Activated CD8-positive, alpha-beta memory T cell treated with anti-CD3 and anti-CD28 coated beads, Interleukin-2, amount 50 U/mL, for 1 hour (primary cell): Measurements from ENCODE around the gene MACROD1.
"Not testable (repeated sequence)": the region's sequence is repeated elsewhere in the genome, so short reads cannot be mapped to it uniquely, and the experiment has no call there.

Source experiments
- DNase-seq: peaks from one replicate; pipeline ENCODE4 v3.0.0-alpha.2; 2020; ENCODE audit errors: extremely low read depth

Gene MACROD1

DNA sequence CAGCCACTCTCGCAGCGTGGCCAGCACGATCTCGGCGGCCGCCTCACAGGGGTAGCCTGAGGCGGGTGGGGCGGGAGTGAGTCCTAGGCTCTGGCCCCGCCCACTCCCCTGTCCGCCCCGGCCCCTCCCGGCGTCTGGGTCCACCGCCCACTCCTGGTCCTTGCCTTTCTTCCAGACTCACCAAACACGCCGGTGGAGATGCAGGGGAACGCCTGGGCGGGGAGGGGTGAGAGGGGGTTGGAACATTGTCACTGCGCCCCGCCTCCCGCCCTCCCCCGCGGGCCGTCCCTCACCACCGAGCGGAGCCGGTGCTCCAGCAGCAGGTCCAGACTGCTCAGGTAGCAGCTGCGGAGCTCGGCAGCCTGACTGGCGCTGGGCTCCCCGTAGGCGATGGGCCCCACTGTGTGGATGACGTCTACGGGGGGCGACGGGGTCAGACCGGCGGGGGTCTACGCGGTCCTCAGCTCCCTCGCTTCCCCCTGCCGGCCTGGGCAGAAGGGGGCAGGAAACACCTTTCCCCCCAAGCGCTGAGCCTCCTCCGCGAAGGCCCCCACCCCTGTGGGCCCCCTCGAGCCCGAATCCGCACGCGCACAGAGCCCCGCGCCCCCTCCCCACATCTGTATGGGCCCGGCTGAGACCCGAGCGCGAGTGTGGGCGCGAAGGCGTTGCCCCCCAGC, 166.4 kb downstream of the MACROD1 start:
- no peak for DNase-seq

DNA sequence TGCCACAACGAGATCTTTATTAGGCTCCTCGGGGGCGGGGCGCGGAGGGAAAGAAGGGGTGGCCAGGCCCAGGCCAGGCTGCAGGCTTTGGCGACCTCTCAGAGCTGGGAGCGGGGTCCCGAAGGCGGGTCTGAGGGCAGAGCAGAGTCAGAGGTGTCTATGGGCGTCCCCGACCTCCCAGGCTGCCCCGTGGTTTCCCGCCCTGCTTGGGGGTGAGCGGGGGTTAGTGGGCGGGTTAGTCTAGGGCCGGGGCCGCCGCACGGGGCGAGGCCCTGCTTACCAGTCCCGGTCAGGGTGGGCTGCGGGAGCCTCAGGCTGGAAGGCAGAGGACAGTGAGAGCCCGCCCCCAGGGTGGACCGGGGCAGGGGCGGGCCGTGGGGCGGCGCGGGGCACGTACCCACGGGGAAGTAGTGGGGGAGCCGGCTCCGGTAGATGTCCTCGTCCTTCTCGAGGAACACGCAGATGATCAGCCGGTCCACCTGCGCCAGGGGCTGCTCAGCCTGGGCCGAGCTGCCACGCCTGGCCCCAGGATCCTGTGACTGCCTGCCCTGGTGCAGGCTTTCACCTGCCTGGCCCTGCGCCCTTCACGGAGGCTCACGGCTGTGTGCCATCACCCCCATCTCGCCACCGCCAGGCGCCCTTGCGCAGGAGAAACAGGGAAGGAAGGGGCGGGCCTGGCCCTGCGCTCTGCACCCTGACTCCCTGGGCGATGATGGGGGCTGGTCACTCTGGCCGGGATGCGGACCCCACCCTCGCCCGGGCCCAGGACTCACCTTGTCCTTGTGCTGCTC, 167.2 kb downstream of the MACROD1 start:
- DNase-seq = no peak

- no peak for DNase-seq
Measured at GRCh38 chr11:63997801-63998337, 168.0 kb downstream of the MACROD1 start.

GRCh38 chr11:63997104-63997700, 168.7 kb downstream of the MACROD1 start:
- no peak for DNase-seq

DNA sequence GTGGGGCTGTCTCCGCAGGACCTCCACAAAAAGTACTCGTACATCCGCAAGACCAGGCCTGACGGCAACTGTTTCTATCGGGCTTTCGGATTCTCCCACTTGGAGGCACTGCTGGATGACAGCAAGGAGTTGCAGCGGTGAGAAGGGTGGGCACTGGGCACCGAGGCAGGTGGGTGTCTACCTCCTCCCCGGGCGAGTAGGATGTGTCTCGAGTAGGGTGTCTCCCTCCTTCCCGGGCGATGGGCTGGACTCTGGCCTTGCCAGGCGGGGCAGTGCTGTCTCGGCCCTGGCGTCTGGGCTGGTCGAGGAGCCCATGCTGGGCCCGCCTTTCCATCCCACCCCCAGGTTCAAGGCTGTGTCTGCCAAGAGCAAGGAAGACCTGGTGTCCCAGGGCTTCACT, 169.4 kb downstream of the MACROD1 start:
- DNase-seq = no peak

- no peak for DNase-seq
Measured at GRCh38 chr11:63993993-63994392, 171.9 kb downstream of the MACROD1 start.

- no peak for DNase-seq
Measured at GRCh38 chr11:63993100-63993499, 172.8 kb downstream of the MACROD1 start.

DNA sequence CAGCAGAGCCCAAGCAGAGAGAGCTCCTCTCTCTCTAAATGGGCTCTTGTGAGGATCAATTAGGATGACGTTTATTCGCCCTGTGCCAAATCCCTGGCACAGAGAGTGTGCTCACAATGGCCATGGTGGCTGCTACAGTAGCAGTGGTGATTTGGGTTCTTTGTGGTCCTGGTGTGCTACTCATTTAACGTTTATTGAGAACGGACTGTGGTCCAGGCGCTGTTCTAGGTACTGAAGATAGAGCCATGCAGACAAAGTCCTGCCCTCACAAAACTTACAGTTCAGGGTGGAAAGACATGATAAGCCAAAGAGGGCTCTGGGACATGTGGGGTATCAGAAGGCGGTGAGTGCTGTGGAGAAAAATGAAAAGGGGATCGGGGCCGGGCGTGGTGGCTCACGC, 174.4 kb downstream of the MACROD1 start:
- no peak for DNase-seq

DNA sequence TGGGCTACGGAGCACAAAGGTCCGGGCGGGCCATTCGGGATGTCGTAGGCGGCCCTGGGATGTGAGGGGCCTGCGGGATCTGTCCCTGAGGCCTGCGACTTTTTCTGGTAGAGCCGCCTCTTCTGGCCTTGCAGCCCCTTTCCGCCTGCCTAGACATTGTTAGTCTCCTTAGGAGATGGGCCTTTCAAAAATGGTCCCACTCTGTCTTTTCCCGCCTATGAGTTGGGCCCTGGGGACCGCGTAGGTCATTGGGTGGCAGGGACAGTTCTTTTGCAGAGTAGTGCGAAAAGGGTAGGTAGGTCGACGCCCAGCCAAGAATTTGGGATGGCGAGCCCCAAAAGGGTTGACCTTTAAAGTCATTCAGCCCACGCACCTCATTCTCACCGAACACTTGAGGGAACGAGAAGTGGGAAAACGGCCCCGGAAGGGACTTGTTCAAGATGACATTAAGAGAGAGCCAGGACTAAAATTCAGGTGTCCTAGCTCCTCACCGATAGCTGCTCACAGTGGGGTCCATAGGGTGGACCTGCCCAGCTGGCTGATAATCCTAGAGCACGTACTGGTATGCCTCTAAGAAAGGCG, 178.9 kb downstream of the MACROD1 start:
- no peak for DNase-seq

- DNase-seq = peak; percentile 65
Measured at GRCh38 chr11:63986156-63986931, 179.6 kb downstream of the MACROD1 start, which contains the start of gene OTUB1. Gene OTUB1 (plus strand): TSS chr11:63986438. CDS start chr11:63986457, 19 bp downstream.

DNA sequence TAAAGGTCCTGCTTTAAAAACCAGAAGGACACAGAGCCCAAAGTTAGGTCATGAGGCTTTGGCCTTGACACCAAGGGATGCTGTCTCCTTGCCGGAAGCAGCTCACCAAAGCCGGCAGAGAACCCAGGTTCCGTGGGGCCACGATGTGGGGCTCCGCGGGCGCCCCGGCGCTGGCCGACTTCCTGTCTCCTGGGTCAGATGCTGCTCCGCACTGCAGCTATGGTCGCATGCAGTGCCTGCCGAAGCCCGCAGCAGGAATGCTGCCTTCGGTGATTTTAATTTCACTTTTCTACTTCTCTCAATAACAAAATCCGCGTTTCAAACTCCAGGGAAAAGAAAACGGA, 180.1 kb downstream of the MACROD1 start:
- no peak for DNase-seq

- no peak for DNase-seq
Measured at GRCh38 chr11:63979426-63979825, 186.5 kb downstream of the MACROD1 start.

- DNase-seq = no peak
Measured at GRCh38 chr11:63978551-63979239, 187.2 kb downstream of the MACROD1 start.

GRCh38 chr11:63974259-63975143, 191.4 kb downstream of the MACROD1 start, which contains the start of gene COX8A:
Gene COX8A (plus strand): TSS chr11:63974620. CDS start chr11:63974681, 61 bp downstream.
- peak; percentile 93 for DNase-seq

DNA sequence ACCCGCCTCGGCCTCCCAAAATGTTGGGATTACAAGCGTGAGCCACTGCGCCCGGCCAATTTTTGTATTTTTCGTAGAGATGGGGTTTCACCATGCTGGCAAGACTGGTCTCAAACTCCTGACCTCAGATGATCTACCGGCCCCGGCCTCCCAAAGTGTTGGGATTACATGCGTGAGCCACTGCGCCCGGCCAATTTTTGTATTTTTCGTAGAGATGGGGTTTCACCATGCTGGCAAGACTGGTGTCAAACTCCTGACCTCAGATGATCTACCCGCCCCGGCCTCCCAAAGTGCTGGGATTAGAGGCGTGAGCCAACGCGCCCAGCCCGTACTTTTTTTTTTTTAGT, 192.0 kb downstream of the MACROD1 start:
- DNase-seq = not testable (repeated sequence)

DNA sequence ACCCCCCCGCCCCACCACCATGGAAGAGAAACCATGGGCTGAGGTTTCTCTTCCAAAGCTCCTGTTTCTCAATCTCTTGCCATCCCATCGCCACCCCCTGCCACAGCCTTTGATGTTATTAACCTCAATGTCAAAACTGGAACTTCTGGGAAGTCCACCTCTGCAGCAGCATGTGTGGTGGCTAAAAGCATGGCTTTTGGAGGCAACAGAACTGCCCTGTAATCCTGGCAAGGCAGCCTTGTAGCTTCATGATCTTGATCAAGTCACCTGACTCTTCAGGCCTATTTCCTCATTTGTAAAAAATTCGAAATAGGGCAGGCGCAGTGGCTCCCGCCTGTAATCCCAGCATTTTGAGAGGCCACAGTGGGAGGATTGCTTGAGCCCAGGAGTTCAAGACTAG, 195.0 kb downstream of the MACROD1 start:
- no peak for DNase-seq

- DNase-seq = no peak
Measured at GRCh38 chr11:63969461-63969860, 196.5 kb downstream of the MACROD1 start.

- no peak for DNase-seq
Measured at GRCh38 chr11:63966444-63966843, 199.5 kb downstream of the MACROD1 start.

DNA sequence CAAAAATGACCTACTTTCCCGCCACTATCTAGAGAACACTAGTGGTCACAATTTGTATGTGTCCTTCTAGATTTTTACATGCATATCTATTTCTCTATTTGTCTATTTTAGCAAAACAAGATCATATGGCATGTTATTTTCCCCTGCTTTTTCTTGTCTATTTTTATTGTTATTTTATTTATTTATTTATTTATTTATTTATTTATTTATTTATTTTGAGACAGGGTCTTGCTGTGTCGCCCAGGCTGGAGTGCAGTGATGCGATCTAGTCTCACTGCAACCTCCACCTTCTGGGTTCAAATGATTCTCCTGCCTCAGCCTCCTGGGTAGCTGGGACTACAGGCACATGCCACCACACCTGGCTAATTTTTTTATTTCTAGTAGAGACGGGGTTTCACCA, 202.0 kb downstream of the MACROD1 start:
- not testable (repeated sequence) for DNase-seq
